Activated naive CD8-positive, alpha-beta T cell treated with anti-CD3 and anti-CD28 coated beads, Interleukin-2, amount 50 U/mL, for 24 hours (primary cell): Measurements from ENCODE around the gene POU2F3.
"Not testable (repeated sequence)": the region's sequence is repeated elsewhere in the genome, so short reads cannot be mapped to it uniquely, and the experiment has no call there.

Source experiments
- ATAC-seq: fragments of 150-1000 bp; cut with Tn5 transposase; one replicate; pipeline ENCODE4 v1.10.0; 2021
- DNase-seq: peaks from one replicate; pipeline ENCODE4 v3.0.0; 2021
- H3K27ac Mint-ChIP-seq: one replicate; pipeline ENCODE4 v1.8.0; 2021; ENCODE audit warnings: mild to moderate bottlenecking, mixed read lengths
- H3K27me3 Mint-ChIP-seq: one replicate; pipeline ENCODE4 v1.8.0; 2021; ENCODE audit warnings: mixed read lengths
- H3K36me3 Mint-ChIP-seq: one replicate; pipeline ENCODE4 v1.8.0; 2021; ENCODE audit warnings: low read depth, mixed read lengths
- H3K4me1 Mint-ChIP-seq: one replicate; pipeline ENCODE4 v1.8.0; 2021; ENCODE audit warnings: mixed read lengths
- H3K4me3 Mint-ChIP-seq: one replicate; pipeline ENCODE4 v1.8.0; 2021; ENCODE audit warnings: mild to moderate bottlenecking, moderate library complexity, mixed read lengths
- H3K9me3 Mint-ChIP-seq: one replicate; pipeline ENCODE4 v1.8.0; 2021; ENCODE audit warnings: mixed read lengths

POU2F3 gene

GRCh38 chr11:120261931-120262330 is 22.0 kb downstream of the POU2F3 start:
- Mint-ChIP-seq H3K27me3 (peaks cover 44% of the 10 kb centered on the region), H3K9me3 (no peaks in the 10 kb centered on the region), H3K4me3 (no peak overlapping the region), H3K27ac (no peak overlapping the region), H3K36me3 (no peaks in the 10 kb centered on the region), H3K4me1 (no peaks in the 10 kb centered on the region)
- ATAC-seq (no peak), DNase-seq (no peak)

- no peak for ATAC-seq
- Mint-ChIP-seq H3K27me3 (peaks cover 33% of the 10 kb centered on the region), H3K4me3 (no peak overlapping the region), H3K27ac (no peak overlapping the region), H3K36me3 (no peaks in the 10 kb centered on the region), H3K4me1 (no peaks in the 10 kb centered on the region), H3K9me3 (no peaks in the 10 kb centered on the region)
- DNase-seq = no peak
These were observed 27.4 kb downstream of the POU2F3 start for GRCh38 chr11:120267319-120267718.

DNA sequence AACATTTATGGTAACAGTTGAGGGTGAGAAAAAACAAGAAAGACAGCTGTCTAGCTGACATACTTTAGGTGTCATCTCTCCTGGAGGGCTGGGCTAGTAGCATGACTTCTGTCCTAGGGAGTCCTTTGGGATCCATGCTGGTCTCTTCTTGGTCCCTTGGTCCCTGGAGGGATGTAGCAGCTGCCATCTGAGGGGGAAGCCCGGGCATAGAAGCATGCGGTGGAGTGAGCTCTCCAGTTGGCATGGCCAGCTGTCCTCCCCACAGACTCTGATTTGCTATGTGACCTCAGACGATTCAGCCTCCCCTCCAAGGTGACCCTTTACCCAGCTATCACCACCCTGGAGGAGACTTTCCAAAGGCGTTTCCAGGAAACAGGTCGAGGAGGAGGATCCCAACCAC is 28.7 kb downstream of the POU2F3 start:
- Mint-ChIP-seq H3K27me3 (peaks cover 33% of the 10 kb centered on the region), H3K9me3 (no peaks in the 10 kb centered on the region), H3K27ac (no peak overlapping the region), H3K4me1 (no peaks in the 10 kb centered on the region), H3K36me3 (no peaks in the 10 kb centered on the region), H3K4me3 (no peak overlapping the region)
- ATAC-seq (no peak), DNase-seq (no peak)

DNA sequence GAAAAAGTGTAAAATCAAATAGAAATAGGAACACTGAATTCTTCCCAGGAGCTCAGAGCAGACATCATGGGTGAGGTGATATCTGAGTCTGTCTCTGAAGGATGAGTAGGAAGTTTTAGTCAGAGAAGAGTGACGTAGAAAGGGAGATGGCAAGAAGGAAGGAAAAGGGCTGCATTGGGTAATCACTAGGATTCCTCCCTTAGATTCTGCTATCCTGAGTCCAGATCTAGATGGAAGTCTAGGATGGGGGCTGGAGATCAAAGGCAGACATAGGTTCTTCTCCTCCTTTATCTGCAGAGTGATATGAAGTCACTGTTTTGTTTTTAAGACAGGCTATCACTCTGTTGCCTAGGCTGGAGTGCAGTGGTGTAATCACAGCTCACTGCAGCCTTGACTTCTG is 30.4 kb downstream of the POU2F3 start:
- peaks cover 43% of the 10 kb centered on the region for H3K27me3 Mint-ChIP-seq
- H3K9me3 Mint-ChIP-seq = no peaks in the 10 kb centered on the region
- no peaks in the 10 kb centered on the region for H3K4me1 Mint-ChIP-seq
- no peak overlapping the region for H3K27ac Mint-ChIP-seq
- DNase-seq (no peak), ATAC-seq (no peak)
- H3K36me3 Mint-ChIP-seq = no peaks in the 10 kb centered on the region
- H3K4me3 Mint-ChIP-seq = no peak overlapping the region

GRCh38 chr11:120271672-120272071 is 31.7 kb downstream of the POU2F3 start:
- ATAC-seq (no peak), DNase-seq (no peak)
- Mint-ChIP-seq H3K4me3 (no peak overlapping the region), H3K27ac (no peak overlapping the region), H3K27me3 (peaks cover 35% of the 10 kb centered on the region), H3K36me3 (no peaks in the 10 kb centered on the region), H3K9me3 (no peaks in the 10 kb centered on the region), H3K4me1 (no peaks in the 10 kb centered on the region)

DNA sequence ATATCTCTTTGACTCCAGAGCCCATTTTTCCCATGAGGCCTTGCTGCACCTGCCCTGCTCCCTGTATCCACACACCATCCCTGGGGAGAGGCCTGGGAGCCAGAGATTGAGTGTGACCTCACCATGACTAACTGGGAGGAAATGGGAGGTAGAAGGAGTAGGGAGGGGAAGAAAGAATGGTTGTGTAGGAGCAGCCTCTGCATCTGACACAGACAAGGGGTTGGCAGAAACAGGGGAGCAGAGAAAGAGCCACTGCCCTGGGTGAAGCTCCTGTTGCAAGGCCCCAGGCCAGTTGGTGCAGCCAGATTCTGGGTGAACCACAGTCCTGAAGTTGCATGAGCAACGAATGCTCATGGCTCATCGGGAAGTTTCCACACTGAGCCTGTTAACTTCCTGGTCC is 32.4 kb downstream of the POU2F3 start:
- H3K27me3 Mint-ChIP-seq = peaks cover 30% of the 10 kb centered on the region
- H3K4me1 Mint-ChIP-seq = no peaks in the 10 kb centered on the region
- DNase-seq (no peak), ATAC-seq (no peak)
- no peak overlapping the region for H3K4me3 Mint-ChIP-seq
- H3K27ac Mint-ChIP-seq = no peak overlapping the region
- no peaks in the 10 kb centered on the region for H3K36me3 Mint-ChIP-seq
- H3K9me3 Mint-ChIP-seq = no peaks in the 10 kb centered on the region

- ATAC-seq (no peak), DNase-seq (no peak)
- H3K27ac Mint-ChIP-seq = no peak overlapping the region
- peaks cover 28% of the 10 kb centered on the region for H3K27me3 Mint-ChIP-seq
- H3K4me1 Mint-ChIP-seq = no peaks in the 10 kb centered on the region
- no peak overlapping the region for H3K4me3 Mint-ChIP-seq
- no peaks in the 10 kb centered on the region for H3K36me3 Mint-ChIP-seq
- no peaks in the 10 kb centered on the region for H3K9me3 Mint-ChIP-seq
These were observed 33.5 kb downstream of the POU2F3 start for GRCh38 chr11:120273432-120273831.

- not testable (repeated sequence) for H3K4me1 Mint-ChIP-seq, DNase-seq, H3K4me3 Mint-ChIP-seq, H3K9me3 Mint-ChIP-seq, H3K36me3 Mint-ChIP-seq, ATAC-seq, H3K27ac Mint-ChIP-seq
- peaks cover 30% of the 10 kb centered on the region for H3K27me3 Mint-ChIP-seq
These were observed 34.0 kb downstream of the POU2F3 start for GRCh38 chr11:120273956-120274355.

- Mint-ChIP-seq H3K36me3 (no peaks in the 10 kb centered on the region), H3K9me3 (no peaks in the 10 kb centered on the region), H3K4me1 (no peaks in the 10 kb centered on the region), H3K27ac (no peak overlapping the region), H3K4me3 (no peak overlapping the region), H3K27me3 (peaks cover 14% of the 10 kb centered on the region)
- DNase-seq (no peak), ATAC-seq (no peak)
These were observed 39.6 kb downstream of the POU2F3 start for GRCh38 chr11:120279502-120279901.

DNA sequence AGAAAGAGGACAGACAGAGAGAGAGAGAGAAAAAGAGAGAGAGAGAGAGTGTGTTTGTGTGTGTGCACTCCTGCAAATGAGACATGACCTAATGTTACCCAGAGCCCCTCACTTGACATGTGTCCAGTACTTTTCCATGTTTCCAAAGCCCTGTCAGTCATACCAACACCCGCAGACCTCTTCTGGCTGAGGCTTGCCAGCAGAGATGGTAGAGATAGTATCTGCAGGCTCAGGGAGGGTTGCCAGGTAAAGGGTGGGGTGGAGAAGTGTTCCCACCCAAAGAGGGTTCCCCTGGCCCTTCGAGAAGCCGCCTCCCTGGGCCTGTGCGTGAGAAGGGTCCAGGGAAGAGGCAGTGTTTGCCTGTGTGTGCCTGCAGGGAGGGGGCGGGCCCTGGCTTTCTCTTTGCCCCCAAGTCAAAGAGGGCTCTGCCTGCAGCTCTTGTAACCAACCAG is 40.7 kb downstream of the POU2F3 start:
- H3K36me3 Mint-ChIP-seq = no peaks in the 10 kb centered on the region
- no peak for DNase-seq
- H3K4me1 Mint-ChIP-seq = no peaks in the 10 kb centered on the region
- H3K27ac Mint-ChIP-seq = no peak overlapping the region
- H3K9me3 Mint-ChIP-seq = no peaks in the 10 kb centered on the region
- H3K27me3 Mint-ChIP-seq = peaks cover 8% of the 10 kb centered on the region
- no peak for ATAC-seq
- no peak overlapping the region for H3K4me3 Mint-ChIP-seq

DNA sequence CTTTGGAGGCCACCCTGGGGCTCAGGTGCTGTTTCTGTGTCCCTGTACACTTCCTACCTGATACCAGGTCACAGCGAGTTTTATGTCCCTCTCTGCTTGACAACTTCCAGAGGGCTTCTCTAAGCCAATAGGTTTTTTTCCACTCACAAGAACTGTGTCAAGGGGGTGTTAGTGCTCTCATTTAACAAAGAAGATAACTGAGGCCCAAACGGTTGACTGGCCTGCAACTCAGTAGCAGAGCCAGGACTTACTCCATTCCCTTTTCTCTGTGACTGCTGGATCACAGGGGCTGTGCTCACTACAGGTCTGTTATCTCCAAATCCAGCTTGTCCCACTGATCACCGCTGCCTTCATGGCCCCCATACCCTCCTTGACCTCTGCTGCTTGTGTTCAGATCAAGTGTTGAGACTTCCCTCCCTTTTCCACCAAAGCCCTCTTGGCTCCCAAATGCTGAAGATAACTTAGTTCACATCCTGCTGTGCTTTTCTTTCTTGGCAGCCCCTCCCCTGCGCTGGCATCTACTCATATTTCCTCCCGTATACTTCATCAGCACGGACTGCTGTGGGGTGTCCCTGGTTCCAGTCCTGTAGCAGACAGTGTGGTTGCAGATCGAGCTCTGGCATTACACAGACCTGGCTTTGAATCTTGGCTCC is 41.3 kb downstream of the POU2F3 start:
- peaks cover 9% of the 10 kb centered on the region for H3K27me3 Mint-ChIP-seq
- DNase-seq (no peak), ATAC-seq (no peak)
- no peaks in the 10 kb centered on the region for H3K9me3 Mint-ChIP-seq
- no peak overlapping the region for H3K4me3 Mint-ChIP-seq
- no peaks in the 10 kb centered on the region for H3K4me1 Mint-ChIP-seq
- H3K27ac Mint-ChIP-seq = no peak overlapping the region
- H3K36me3 Mint-ChIP-seq = no peaks in the 10 kb centered on the region

GRCh38 chr11:120283124-120283523 is 43.2 kb downstream of the POU2F3 start:
- Mint-ChIP-seq H3K4me3 (no peak overlapping the region), H3K4me1 (no peaks in the 10 kb centered on the region), H3K27ac (no peak overlapping the region), H3K27me3 (peaks cover 18% of the 10 kb centered on the region), H3K36me3 (no peaks in the 10 kb centered on the region), H3K9me3 (no peaks in the 10 kb centered on the region)
- DNase-seq = no peak
- no peak for ATAC-seq

- no peak overlapping the region for H3K4me3 Mint-ChIP-seq
- no peak for DNase-seq
- H3K36me3 Mint-ChIP-seq = no peaks in the 10 kb centered on the region
- ATAC-seq = no peak
- no peak overlapping the region for H3K27ac Mint-ChIP-seq
- H3K27me3 Mint-ChIP-seq = peaks cover 17% of the 10 kb centered on the region
- H3K9me3 Mint-ChIP-seq = no peaks in the 10 kb centered on the region
- H3K4me1 Mint-ChIP-seq = no peaks in the 10 kb centered on the region
These were observed 44.3 kb downstream of the POU2F3 start for GRCh38 chr11:120284272-120284671.

GRCh38 chr11:120285256-120285655 is 45.3 kb downstream of the POU2F3 start:
- no peaks in the 10 kb centered on the region for H3K9me3 Mint-ChIP-seq
- no peaks in the 10 kb centered on the region for H3K36me3 Mint-ChIP-seq
- no peak for DNase-seq
- H3K4me1 Mint-ChIP-seq = no peaks in the 10 kb centered on the region
- no peak overlapping the region for H3K27ac Mint-ChIP-seq
- no peak for ATAC-seq
- no peak overlapping the region for H3K4me3 Mint-ChIP-seq
- H3K27me3 Mint-ChIP-seq = peaks cover 24% of the 10 kb centered on the region

DNA sequence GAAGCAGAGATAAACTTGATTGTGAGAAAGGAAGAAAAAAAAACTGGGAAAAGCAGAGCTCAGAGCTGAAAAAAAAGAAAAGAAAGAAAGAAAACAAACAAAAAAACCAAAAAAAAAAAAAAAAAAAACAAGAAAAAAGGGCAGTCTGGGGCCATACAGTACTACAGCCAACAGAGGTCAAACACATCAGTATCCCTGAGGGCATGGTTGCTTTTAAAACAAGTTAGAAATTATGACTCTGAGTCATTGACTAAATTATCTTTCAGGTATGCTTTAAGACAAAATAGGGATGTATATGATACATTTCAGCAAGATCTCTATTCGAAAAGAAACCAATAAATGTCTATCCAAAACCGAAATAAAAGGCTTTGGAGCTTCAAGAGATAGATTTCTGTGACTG is 48.1 kb downstream of the POU2F3 start:
- Mint-ChIP-seq H3K4me1 (no peaks in the 10 kb centered on the region), H3K27ac (no peak overlapping the region), H3K27me3 (peaks cover 22% of the 10 kb centered on the region), H3K9me3 (no peaks in the 10 kb centered on the region), H3K36me3 (no peaks in the 10 kb centered on the region), H3K4me3 (no peak overlapping the region)
- DNase-seq (no peak), ATAC-seq (no peak)

GRCh38 chr11:120289426-120289825 is 49.5 kb downstream of the POU2F3 start:
- ATAC-seq = no peak
- no peak overlapping the region for H3K4me3 Mint-ChIP-seq
- H3K27ac Mint-ChIP-seq = no peak overlapping the region
- H3K27me3 Mint-ChIP-seq = peaks cover 35% of the 10 kb centered on the region
- H3K4me1 Mint-ChIP-seq = no peaks in the 10 kb centered on the region
- no peak for DNase-seq
- H3K36me3 Mint-ChIP-seq = no peaks in the 10 kb centered on the region
- H3K9me3 Mint-ChIP-seq = no peaks in the 10 kb centered on the region
